GM12891 (cell line): ENCODE measurements around the gene MEIOSIN.

Experiments
- POLR2A ChIP-seq: IDR thresholded peaks from 2 replicates; pipeline ENCODE4 v1.6.1; 2011; ENCODE audit warnings: low read depth, low read length, control low read depth
- POLR2AphosphoS5 ChIP-seq: IDR thresholded peaks from 2 replicates; pipeline ENCODE4 v1.6.1; 2011; ENCODE audit warnings: low read depth, low read length, control low read depth
- POU2F2 ChIP-seq: IDR thresholded peaks from 2 replicates; pipeline ENCODE4 v1.6.1; 2011; ENCODE audit warnings: low read depth, mild to moderate bottlenecking, control low read depth, low read length, moderate library complexity
- SPI1 ChIP-seq: IDR thresholded peaks from 2 replicates; pipeline ENCODE4 v1.6.1; 2011; ENCODE audit warnings: low read depth, low read length, control low read depth
- TAF1 ChIP-seq: IDR thresholded peaks from 2 replicates; pipeline ENCODE4 v1.6.1; 2011; ENCODE audit warnings: low read depth, low read length, control low read depth

GRCh38 chr19:45772912-45773311 is 39.7 kb downstream of the MEIOSIN start:
- 0 out of 2 replicates have a peak, but pooled peaks have one; percentile 5 for TF ChIP-seq POLR2AphosphoS5
- TF ChIP-seq POLR2A = 0 out of 2 replicates have a peak, but pooled peaks have one; percentile 37
- TF ChIP-seq TAF1 = no peak
- no peak for TF ChIP-seq POU2F2
- TF ChIP-seq SPI1 = no peak
